OCI-LY3 (cell line): Measurements from ENCODE around the gene WWOX.

Experiments used
- EZH2phosphoT487 ChIP-seq: fragments of 200-600 bp; shearing (Covaris generic); IDR thresholded peaks from 2 replicates; pipeline ENCODE4 v1.6.1; 2018; ENCODE audit warnings: antibody characterized with exemption, mixed run types, low read depth
- TF ChIP-seq, protein P1 (sequence below): fragments of 200-600, 300-600 bp; sonication (generic); IDR thresholded peaks from 2 replicates; pipeline ENCODE4 v1.5.1; 2014; ENCODE audit warnings: antibody characterized with exemption, low read length, low read depth

DNA sequence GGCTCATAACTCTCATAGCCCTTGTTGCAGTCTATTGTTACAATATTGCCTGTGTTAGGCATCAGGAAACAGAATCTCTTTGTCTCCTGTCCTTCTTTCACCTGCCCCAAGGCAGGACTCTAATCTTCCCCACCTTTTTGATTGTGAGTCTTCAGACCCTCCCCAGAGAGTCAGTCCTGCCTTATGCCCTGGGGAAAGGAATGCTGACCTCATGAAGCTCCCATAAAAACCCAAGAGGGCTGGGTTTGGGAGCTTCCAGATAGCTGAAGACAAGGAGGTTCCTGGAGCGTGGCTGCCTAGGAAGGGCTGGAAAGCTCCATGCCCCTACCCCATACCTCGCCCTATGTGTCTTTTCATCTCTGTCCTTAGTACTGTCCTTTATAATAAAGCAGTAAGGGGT, 688.8 kb downstream of the WWOX start:
- TF ChIP-seq, protein P1, sequence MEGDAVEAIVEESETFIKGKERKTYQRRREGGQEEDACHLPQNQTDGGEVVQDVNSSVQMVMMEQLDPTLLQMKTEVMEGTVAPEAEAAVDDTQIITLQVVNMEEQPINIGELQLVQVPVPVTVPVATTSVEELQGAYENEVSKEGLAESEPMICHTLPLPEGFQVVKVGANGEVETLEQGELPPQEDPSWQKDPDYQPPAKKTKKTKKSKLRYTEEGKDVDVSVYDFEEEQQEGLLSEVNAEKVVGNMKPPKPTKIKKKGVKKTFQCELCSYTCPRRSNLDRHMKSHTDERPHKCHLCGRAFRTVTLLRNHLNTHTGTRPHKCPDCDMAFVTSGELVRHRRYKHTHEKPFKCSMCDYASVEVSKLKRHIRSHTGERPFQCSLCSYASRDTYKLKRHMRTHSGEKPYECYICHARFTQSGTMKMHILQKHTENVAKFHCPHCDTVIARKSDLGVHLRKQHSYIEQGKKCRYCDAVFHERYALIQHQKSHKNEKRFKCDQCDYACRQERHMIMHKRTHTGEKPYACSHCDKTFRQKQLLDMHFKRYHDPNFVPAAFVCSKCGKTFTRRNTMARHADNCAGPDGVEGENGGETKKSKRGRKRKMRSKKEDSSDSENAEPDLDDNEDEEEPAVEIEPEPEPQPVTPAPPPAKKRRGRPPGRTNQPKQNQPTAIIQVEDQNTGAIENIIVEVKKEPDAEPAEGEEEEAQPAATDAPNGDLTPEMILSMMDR: no peak
- no peak for TF ChIP-seq EZH2phosphoT487
